ENCODE measurements around the gene GPR62. TPM values are rescaled to one million over a fixed set of nuclear protein-coding genes. Genes with fewer than 3 reads are reported as not detected.

GPR62 gene
- total RNA-seq, 1 donor from 2014 or later, result not detected

DNA sequence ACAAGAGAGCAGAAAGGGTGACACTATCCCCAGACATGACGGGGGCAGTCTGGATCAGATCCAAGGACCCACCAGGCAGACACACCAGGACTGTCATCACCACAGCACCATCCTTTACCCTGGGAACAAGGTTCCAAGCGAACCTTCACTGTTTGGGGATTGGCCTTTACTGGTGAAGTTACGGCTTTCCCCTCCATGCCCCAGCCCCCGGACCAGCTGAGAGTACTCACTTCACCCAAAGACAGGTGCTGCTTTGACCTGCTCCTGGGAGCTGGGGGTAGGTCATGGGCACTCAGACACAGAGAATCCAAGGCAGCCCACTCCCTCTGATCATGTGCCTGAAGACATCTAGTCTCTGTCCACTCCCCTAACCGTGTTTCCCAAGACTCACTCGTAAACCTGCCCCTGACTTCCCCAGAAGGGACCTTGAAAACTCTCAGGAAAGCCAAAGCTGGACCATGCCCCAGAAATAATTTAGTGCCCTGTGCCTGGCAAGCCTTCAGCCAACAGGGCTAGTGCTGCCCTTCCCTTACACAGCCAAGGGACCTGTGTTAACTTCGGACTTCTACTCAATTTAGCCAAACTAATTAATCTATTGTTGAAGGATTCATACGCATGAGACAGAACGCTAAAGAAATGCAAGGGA lies 16.3 kb upstream of the GPR62 start:
- intact Hi-C loops (cut with micrococcal nuclease), result no loop called here

- intact Hi-C loops (cut with micrococcal nuclease), result loop anchor here (5.0 to 10.0 kb wide), 4 partner anchors 336 to 1589 kb away; partner anchors contain the start of genes CISH, CYB561D2, MAPKAPK3 and NISCH
Observed at GRCh38 chr3:51940648-51941462, 14.3 kb upstream of the GPR62 start.

DNA sequence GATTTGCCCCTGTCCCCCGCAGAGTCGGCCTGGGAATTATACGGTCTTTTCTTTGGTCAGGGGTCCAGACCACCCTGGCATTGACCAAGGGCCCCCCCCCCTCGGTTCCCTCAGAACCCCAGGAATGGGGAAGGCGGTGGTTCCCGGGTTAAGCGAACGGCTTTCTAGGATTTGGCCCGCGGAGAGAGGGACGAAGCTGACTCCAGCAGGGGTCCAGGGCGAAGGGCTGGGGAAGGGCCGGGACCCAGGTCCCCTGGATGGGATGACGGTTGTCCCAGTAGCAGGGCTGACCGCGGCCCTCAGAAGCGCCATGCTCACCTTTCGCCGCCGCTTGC lies 13.8 kb upstream of the GPR62 start:
- intact Hi-C loops (cut with micrococcal nuclease), result loop anchor here (5.0 to 10.0 kb wide), 4 partner anchors 336 to 1589 kb away; partner anchors contain the start of genes CISH, CYB561D2, MAPKAPK3 and NISCH

- intact Hi-C loops (cut with micrococcal nuclease), result loop anchor here (1.0 to 10.0 kb wide), 18 partner anchors 25 to 1707 kb away; partner anchors contain the start of genes ABHD14B, ACY1, ALAS1 and CISH
Observed at GRCh38 chr3:51941798-51942602, 13.2 kb upstream of the GPR62 start, which contains the start of the genes PARP3 and RRP9. Gene PARP3, plus strand, starts transcription at chr3:51942363. Its CDS starts 993 bp downstream, at chr3:51943356. Gene RRP9, minus strand, starts transcription at chr3:51941904. Its CDS starts 37 bp downstream, at chr3:51941867.

GRCh38 chr3:51942603-51943450 lies 12.4 kb upstream of the GPR62 start:
- intact Hi-C loops (cut with micrococcal nuclease), result loop anchor here (1.0 to 10.0 kb wide), 18 partner anchors 24 to 1708 kb away; partner anchors contain the start of genes ABHD14B, ACY1, ALAS1 and CISH

DNA sequence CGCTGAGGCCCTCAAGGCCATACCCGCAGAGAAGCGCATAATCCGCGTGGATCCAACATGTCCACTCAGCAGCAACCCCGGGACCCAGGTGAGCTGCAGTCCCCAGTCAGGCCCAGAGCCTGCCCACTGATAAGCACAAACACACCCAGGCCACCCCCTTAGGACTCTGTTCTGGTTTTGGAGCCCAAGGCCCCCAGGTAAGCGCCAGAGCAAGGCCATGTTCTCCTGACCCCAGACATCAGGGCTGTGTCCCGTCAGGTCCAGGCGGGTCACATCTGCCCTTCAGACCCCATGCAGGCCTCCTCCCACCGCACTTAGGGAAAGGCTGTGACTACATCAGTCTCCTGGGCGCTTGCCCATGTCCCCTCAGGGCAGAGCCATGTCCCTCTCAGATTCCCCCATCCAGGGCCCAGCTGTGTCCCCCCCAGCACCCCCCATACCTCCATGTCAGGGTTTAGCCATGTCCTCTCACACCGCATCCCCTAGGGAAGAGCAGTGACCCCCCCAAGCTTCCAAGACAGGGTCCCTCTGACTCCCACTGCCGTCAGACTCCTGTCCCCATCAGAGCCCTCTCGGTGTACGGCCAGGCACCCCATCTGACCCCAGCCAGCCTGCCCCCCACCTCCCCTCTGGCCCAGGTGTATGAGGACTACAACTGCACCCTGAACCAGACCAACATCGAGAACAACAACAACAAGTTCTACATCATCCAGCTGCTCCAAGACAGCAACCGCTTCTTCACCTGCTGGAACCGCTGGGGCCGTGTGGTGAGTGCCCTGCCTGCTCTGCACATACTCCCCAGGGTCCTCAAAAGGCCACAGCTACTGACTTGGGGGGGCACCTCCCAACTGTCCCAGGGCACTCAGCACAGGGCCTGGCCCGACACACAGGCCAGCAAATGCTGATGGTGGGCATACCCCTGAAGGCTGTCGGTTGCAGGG lies 11.5 kb upstream of the GPR62 start:
- intact Hi-C loops (cut with micrococcal nuclease), result loop anchor here (2.0 to 10.0 kb wide), 5 partner anchors 334 to 1709 kb away; partner anchors contain the start of genes CISH, CYB561D2, MAPKAPK3 and NISCH

- intact Hi-C loops (cut with micrococcal nuclease), result loop anchor here (5.0 to 10.0 kb wide), 4 partner anchors 333 to 1592 kb away; partner anchors contain the start of genes CISH, CYB561D2, MAPKAPK3 and NISCH
Observed at GRCh38 chr3:51944451-51945021, 10.6 kb upstream of the GPR62 start.

DNA sequence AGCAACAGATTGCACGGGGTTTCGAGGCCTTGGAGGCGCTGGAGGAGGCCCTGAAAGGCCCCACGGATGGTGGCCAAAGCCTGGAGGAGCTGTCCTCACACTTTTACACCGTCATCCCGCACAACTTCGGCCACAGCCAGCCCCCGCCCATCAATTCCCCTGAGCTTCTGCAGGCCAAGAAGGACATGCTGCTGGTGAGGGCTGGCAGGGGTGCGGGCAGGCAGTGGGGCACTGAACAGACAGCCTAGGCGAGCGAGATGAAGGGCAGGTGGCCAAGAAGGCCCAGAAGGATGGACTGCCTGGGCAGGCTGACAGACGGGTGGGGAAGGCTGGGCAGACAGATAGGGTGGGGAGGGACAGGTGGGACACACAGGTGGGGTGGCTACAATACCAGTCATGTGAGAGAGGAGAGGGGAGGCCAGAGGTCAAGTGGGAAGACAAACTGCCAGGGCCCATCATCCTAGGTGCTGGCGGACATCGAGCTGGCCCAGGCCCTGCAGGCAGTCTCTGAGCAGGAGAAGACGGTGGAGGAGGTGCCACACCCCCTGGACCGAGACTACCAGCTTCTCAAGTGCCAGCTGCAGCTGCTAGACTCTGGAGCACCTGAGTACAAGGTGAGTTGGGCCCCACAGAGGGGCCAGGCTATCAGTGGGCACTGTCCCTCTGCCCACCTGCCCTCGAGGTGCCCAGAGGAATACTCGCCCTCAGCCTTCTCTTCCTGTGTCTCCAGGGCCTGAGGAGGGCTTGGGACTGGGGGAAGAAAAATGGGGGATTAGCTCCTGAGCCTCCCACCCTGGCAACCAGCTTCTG lies 9.9 kb upstream of the GPR62 start:
- intact Hi-C loops (cut with micrococcal nuclease), result loop anchor here (10.0 kb wide), 1 partner anchor 1330 kb away; the partner anchor contains the start of genes CISH and MAPKAPK3

DNA sequence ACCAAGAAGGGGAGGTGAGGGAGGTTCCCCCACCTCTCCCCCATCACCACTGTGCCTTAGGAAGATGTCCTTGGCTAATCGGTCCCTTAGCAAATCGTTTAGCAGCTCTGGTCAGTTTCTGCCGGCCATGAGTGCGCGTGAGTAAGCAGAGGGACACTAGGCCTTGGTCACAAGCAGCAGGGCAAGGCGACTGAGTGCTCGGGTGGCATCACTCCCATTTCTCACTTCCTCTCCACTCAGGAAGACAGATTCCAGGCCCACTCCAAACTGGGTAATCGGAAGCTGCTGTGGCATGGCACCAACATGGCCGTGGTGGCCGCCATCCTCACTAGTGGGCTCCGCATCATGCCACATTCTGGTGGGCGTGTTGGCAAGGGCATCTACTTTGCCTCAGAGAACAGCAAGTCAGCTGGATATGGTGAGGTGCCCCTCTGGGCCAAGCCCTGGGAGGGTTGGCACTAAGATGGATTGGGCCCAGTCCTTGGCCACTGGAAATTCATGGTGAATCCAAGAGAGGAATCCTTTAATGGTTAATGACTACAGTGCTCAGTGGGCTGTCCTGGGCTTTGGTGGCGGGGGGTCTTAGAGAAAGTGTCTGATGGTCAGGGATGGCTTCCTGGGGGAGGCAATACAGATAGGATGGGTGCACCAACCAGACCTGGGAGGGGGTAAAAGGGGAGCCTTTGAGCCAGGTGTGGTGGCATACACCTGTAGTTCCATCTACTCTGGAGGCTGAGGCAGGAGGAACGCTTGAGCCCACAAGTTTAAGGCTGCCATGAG lies 9.1 kb upstream of the GPR62 start:
- intact Hi-C loops (cut with micrococcal nuclease), result loop anchor here (10.0 kb wide), 1 partner anchor 1331 kb away; the partner anchor contains the start of genes CISH and MAPKAPK3

- intact Hi-C loops (cut with micrococcal nuclease), result loop anchor here (10.0 kb wide), 1 partner anchor 1332 kb away; the partner anchor contains the start of genes CISH and MAPKAPK3
Observed at GRCh38 chr3:51946796-51947195, 8.4 kb upstream of the GPR62 start.

DNA sequence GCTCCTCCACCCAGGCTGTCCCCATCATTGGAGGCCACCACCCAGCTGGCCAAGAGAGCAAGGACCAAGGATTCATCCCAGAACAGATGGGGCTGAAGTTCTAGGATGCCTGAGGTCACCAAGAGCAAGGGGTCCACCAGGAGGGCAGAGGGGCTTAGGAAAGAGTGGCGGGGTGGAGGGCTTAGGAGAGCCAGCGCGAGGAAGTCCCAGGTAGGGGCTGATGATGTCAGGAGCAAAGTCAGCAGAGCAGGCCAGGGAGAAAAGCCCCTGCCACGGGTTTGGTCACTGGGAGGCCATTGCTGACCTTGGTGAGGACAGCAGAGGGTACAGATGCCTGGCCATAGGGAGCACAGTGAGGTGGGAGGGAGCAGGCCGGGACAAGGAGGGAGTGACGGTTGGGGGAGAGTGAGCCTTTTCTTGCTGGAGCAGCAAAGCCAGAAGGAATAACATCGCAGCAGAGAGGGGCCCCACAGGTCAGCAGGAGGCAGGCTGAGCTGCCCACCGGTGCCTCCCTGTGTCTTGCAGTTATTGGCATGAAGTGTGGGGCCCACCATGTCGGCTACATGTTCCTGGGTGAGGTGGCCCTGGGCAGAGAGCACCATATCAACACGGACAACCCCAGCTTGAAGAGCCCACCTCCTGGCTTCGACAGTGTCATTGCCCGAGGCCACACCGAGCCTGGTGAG lies 7.8 kb upstream of the GPR62 start:
- intact Hi-C loops (cut with micrococcal nuclease), result loop anchor here (10.0 kb wide), 1 partner anchor 1333 kb away; the partner anchor contains the start of genes CISH and MAPKAPK3

DNA sequence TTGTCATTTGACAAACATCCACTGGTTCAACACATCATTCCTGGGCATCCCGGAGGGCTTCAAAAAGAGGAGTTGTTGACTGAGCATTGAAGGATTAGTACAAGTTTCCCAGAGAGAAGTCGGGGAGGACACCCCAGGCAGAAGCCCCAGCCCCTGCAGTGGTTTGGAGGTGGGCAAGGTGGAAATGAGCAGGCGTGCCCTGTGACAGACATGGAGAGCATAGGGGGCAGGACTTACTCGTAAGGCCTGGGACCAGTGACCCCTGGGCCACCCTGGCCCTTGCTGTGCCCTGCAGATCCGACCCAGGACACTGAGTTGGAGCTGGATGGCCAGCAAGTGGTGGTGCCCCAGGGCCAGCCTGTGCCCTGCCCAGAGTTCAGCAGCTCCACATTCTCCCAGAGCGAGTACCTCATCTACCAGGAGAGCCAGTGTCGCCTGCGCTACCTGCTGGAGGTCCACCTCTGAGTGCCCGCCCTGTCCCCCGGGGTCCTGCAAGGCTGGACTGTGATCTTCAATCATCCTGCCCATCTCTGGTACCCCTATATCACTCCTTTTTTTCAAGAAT lies 7.1 kb upstream of the GPR62 start:
- intact Hi-C loops (cut with micrococcal nuclease), result loop anchor here (10.0 kb wide), 1 partner anchor 1333 kb away; the partner anchor contains the start of genes CISH and MAPKAPK3

GRCh38 chr3:51949121-51949520 lies 6.1 kb upstream of the GPR62 start:
- intact Hi-C loops (cut with micrococcal nuclease), result loop anchor here (10.0 kb wide), 1 partner anchor 1334 kb away; the partner anchor contains the start of genes CISH and MAPKAPK3

- intact Hi-C loops (cut with micrococcal nuclease), result no loop called here
Observed at GRCh38 chr3:51950899-51951298, 4.3 kb upstream of the GPR62 start.

DNA sequence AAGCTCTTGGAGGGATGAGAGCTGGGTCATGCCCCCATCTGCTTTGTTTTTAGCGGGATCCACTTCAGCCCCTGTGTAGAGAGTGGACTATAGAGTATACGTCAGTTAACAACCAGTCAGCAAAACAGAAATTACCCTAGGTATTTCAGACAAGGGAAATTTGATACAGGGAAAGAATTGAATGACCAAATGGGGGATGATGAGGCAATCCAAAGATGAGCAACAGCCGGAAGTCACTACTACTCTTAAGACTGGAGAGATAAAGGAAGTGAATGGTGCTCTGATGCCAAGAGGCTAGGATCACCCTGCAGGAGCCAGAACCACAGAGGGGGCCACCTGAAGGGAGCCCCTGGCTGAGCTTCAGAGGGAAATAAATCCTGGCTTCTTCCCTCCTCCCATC lies 1.7 kb upstream of the GPR62 start:
- intact Hi-C loops (cut with micrococcal nuclease), result no loop called here
